Measurements from ENCODE around the gene MACO1. TPM values are rescaled to one million over a fixed set of nuclear protein-coding genes. Genes with fewer than 3 reads are reported as not detected.

MACO1 gene
- total and polyA plus RNA-seq, 9 of the 15 experiments (the other 6 are each of a cell fraction or from before 2014, with no cell fraction given) = 4.6 to 28.4 (median 21.7) TPM

- TF ChIP-seq, protein P1, sequence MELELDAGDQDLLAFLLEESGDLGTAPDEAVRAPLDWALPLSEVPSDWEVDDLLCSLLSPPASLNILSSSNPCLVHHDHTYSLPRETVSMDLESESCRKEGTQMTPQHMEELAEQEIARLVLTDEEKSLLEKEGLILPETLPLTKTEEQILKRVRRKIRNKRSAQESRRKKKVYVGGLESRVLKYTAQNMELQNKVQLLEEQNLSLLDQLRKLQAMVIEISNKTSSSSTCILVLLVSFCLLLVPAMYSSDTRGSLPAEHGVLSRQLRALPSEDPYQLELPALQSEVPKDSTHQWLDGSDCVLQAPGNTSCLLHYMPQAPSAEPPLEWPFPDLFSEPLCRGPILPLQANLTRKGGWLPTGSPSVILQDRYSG (tag; conservative IDR thresholded peaks at IDR 0.05; ENCODE audit: low read depth) = no peak
- TF ChIP-seq ZFP36 (IDR thresholded peaks at IDR 0.05; ENCODE audit: low read depth, low read length, partially characterized antibody) = peak; percentile 100
- no peak for TF ChIP-seq RFX1 (IDR thresholded peaks at IDR 0.05)
- TF ChIP-seq SMAD2 (IDR thresholded peaks at IDR 0.05; ENCODE audit: low read depth, low read length) = no peak
- peak; percentile 85 for TF ChIP-seq CHD4 (IDR thresholded peaks at IDR 0.05; ENCODE audit: insufficient read depth, insufficient replicate concordance, low read depth, low read length, poor library complexity, severe bottlenecking)
- no peak for TF ChIP-seq TCF7 (IDR thresholded peaks at IDR 0.05; ENCODE audit: borderline replicate concordance)
- TF ChIP-seq ID3 (CRISPR knock-in tag; IDR thresholded peaks at IDR 0.05) = no peak
- TF ChIP-seq ID3 (tag; IDR thresholded peaks at IDR 0.05) = no peak
- TF ChIP-seq, protein P2, sequence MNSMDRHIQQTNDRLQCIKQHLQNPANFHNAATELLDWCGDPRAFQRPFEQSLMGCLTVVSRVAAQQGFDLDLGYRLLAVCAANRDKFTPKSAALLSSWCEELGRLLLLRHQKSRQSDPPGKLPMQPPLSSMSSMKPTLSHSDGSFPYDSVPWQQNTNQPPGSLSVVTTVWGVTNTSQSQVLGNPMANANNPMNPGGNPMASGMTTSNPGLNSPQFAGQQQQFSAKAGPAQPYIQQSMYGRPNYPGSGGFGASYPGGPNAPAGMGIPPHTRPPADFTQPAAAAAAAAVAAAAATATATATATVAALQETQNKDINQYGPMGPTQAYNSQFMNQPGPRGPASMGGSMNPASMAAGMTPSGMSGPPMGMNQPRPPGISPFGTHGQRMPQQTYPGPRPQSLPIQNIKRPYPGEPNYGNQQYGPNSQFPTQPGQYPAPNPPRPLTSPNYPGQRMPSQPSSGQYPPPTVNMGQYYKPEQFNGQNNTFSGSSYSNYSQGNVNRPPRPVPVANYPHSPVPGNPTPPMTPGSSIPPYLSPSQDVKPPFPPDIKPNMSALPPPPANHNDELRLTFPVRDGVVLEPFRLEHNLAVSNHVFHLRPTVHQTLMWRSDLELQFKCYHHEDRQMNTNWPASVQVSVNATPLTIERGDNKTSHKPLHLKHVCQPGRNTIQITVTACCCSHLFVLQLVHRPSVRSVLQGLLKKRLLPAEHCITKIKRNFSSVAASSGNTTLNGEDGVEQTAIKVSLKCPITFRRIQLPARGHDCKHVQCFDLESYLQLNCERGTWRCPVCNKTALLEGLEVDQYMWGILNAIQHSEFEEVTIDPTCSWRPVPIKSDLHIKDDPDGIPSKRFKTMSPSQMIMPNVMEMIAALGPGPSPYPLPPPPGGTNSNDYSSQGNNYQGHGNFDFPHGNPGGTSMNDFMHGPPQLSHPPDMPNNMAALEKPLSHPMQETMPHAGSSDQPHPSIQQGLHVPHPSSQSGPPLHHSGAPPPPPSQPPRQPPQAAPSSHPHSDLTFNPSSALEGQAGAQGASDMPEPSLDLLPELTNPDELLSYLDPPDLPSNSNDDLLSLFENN (IDR thresholded peaks at IDR 0.05; ENCODE audit: low read depth in 2 of 2, low read length in 2 of 2) = no peak
- TF ChIP-seq GMEB1 (CRISPR knock-in tag; IDR thresholded peaks at IDR 0.05) = no peak
- TF ChIP-seq ZNF717 (CRISPR knock-in tag; IDR thresholded peaks at IDR 0.05) = no peak
- TF ChIP-seq MEF2A (IDR thresholded peaks at IDR 0.05; ENCODE audit: control insufficient read depth, low read depth, low read length) = no peak
- TF ChIP-seq, protein P3, sequence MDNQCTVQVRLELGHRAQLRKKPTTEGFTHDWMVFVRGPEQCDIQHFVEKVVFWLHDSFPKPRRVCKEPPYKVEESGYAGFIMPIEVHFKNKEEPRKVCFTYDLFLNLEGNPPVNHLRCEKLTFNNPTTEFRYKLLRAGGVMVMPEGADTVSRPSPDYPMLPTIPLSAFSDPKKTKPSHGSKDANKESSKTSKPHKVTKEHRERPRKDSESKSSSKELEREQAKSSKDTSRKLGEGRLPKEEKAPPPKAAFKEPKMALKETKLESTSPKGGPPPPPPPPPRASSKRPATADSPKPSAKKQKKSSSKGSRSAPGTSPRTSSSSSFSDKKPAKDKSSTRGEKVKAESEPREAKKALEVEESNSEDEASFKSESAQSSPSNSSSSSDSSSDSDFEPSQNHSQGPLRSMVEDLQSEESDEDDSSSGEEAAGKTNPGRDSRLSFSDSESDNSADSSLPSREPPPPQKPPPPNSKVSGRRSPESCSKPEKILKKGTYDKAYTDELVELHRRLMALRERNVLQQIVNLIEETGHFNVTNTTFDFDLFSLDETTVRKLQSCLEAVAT (IDR thresholded peaks at IDR 0.05) = no peak
- no peak for TF ChIP-seq MBD2 (IDR thresholded peaks at IDR 0.05; ENCODE audit: borderline replicate concordance, low read depth)
- TF ChIP-seq KDM1A (IDR thresholded peaks at IDR 0.05) = peak; percentile 79 to 88
- no peak for TF ChIP-seq ZNF134 (CRISPR knock-in tag; conservative IDR thresholded peaks at IDR 0.05)
- TF ChIP-seq, protein P4, sequence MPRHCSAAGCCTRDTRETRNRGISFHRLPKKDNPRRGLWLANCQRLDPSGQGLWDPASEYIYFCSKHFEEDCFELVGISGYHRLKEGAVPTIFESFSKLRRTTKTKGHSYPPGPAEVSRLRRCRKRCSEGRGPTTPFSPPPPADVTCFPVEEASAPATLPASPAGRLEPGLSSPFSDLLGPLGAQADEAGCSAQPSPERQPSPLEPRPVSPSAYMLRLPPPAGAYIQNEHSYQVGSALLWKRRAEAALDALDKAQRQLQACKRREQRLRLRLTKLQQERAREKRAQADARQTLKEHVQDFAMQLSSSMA (CRISPR knock-in tag; IDR thresholded peaks at IDR 0.05) = no peak
- no peak for TF ChIP-seq PML (IDR thresholded peaks at IDR 0.05; ENCODE audit: low read length)
- peak; percentile 99 for TF ChIP-seq RBM25 (IDR thresholded peaks at IDR 0.05; ENCODE audit: low read depth, low read length, severe bottlenecking)
- TF ChIP-seq PCBP2 (IDR thresholded peaks at IDR 0.05; ENCODE audit: low read depth, low read length, poor library complexity, severe bottlenecking) = no peak
- TF ChIP-seq POLR2A (conservative IDR thresholded peaks at IDR 0.05) = no peak
These were observed 110.7 kb downstream of the MACO1 start (continued) for GRCh38 chr1:25541425-25541824.

Measured in K562 (cell line).